GM19025 (cell line): ENCODE measurements around the gene DGAT2.
"Not testable (repeated sequence)": the region's sequence is repeated elsewhere in the genome, so short reads cannot be mapped to it uniquely, and the experiment has no call there.

Experiments
- ATAC-seq: cut with Tn5 transposase; IDR thresholded peaks from one replicate; pipeline ENCODE4 v1.9.1; 2021; ENCODE audit warnings: mild to moderate bottlenecking, low read depth, moderate library complexity; ENCODE audit not compliant: unreplicated experiment

DGAT2 gene, protein sequence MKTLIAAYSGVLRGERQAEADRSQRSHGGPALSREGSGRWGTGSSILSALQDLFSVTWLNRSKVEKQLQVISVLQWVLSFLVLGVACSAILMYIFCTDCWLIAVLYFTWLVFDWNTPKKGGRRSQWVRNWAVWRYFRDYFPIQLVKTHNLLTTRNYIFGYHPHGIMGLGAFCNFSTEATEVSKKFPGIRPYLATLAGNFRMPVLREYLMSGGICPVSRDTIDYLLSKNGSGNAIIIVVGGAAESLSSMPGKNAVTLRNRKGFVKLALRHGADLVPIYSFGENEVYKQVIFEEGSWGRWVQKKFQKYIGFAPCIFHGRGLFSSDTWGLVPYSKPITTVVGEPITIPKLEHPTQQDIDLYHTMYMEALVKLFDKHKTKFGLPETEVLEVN

DNA sequence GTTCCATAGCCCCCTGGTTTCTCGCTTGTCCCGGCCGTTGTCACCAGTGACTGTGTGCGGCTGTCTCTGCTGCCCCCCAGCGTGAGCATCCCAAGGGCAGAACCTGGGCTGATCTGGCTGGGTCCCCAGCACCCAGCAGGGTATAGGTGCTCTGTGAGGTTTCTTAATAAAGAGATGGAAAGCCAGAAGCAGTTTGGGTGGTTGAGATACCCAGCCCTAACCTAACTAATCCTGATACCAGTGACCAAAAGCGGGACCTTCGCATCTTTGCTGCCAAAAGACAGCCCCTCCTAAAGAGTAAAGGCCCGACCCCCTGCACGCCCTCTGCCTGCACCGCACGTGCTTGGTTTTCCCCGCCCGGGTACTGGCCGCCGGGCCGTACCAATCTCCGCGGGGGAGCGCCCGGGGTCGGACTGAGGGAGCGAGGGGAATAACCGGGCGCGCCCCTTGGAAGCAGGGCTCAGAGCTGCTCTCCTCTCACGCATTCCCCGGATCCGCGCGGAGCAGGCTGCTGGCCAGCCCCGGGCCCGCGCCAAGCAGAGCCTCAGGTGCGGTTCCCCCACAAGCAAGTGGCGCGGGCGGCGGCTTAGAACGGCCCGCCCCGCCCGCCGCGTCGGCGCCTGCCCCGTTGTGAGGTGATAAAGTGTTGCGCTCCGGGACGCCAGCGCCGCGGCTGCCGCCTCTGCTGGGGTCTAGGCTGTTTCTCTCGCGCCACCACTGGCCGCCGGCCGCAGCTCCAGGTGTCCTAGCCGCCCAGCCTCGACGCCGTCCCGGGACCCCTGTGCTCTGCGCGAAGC is at the start of gene DGAT2:
TSS of gene DGAT2 (plus strand) at position 667 of the 797 bp plus-strand sequence. CDS start 214 bp downstream, outside the sequence.
- peak; percentile 72 for ATAC-seq

DNA sequence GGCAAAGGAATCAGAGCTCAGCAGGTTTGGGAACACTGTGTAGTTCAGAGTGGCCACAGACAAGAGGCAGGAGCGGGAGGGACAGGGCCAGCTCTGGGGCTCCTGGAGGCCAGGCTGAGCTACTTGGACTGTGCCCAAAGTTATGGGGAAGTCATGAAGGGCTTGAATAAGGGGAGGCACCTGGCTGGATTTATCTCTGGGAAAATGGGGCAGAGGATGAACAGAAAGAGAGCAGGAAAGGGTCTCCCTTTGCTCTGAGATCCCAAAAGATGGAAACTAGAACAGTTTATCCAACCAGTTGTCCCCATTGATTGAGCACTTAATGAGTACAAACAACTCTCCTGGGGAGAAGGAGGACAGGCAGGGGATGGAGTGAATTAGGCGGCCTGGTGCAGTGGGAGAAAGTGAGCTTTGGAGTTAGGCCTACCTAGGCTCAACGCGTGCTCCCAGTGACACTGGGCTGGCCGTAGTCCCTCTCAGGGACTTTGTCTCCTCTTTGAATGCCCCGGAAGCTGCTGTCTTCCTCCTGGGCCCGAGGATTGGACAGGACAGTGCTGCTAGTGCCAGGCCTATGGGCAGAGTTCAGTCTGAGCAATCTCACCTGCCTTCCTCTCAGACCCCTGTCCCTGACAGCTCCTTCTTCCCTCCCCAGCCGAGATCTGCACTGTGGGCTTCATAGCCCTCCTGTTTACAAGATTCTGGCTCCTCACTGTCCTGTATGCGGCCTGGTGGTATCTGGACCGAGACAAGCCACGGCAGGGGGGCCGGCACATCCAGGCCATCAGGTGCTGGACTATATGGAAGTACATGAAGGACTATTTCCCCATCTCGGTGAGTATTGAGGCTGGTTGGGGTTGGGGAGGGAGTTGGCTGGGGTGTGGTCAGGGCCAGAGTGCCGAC is 49.0 kb upstream of the DGAT2 start:
- ATAC-seq, result no peak

DNA sequence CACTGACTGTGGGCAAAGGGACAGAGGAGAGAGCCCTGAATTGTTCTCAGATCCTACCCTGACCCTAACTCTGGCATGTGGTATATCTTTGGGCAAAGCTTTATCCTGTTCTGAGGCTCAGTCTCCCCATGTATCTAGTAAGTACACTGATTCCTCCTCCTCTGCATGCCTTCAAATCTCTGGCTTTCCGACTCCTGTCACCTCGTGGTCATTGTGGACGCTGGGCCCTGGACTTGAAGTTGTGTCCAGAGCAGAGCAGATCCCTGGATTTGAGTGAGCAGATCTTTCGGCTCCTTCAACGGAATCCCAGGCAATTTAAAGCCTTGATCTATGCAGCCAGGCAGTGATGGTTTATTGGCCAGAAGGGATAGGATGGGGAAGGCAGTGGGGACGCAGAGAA is 47.9 kb upstream of the DGAT2 start:
- no peak for ATAC-seq

DNA sequence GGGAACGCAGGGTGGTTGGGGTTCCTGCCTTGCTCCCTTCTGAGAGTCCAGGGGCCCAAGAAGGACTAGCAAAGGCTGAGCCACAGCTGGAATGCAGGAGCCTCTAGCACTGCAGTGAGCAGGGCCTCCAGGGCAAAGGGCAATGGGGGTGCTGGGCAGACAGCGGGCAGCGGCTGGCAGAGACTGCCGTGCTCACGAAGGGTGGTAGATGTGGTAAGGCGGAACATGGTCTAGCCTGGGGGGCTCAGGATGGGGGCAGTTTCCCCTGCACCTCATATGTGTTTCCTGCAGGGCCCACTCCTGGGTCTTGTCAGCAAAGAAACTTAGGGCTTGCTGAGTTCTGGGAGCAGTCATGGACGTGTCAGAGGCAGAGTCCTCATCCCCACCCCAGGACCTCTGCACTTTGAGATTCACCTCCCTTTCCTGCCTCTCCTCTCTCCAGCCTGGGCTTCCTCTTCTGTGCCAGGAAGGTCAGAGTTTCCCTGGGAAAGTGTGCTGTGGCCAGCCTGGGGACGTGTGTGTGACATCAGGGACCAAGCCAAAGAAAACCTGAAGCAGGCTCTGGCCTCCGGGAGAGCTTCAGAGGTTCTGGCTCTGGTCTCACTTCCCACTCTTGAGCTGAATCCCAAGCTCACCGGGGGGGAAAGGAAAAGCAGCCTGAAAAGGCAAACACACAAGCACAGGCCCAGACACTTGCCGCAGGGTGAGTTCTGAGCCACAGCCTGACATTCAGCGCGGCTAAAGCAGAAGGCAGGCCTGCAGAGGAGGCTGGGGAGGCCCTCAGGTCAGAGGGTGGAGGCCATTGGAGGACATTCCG is 46.5 kb upstream of the DGAT2 start:
- no peak for ATAC-seq

DNA sequence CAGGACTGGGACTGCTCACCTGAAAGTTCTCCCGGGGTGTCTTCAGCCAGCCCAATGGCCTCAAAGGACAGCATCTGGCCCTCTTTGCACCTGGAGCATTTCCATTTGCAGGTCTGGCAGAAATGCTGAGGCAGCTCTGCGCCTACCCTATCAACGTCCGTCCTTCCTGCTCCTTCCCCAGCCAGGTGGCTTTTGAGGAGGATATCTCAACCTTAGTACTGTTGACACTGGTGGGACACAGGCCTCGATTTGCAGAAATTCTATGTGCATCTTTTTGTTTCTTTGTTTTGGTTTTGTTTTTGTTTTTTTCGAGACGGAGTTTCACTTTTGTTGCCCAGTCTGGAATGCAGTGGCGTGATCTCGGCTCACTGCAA is 45.9 kb upstream of the DGAT2 start:
- ATAC-seq, result no peak

DNA sequence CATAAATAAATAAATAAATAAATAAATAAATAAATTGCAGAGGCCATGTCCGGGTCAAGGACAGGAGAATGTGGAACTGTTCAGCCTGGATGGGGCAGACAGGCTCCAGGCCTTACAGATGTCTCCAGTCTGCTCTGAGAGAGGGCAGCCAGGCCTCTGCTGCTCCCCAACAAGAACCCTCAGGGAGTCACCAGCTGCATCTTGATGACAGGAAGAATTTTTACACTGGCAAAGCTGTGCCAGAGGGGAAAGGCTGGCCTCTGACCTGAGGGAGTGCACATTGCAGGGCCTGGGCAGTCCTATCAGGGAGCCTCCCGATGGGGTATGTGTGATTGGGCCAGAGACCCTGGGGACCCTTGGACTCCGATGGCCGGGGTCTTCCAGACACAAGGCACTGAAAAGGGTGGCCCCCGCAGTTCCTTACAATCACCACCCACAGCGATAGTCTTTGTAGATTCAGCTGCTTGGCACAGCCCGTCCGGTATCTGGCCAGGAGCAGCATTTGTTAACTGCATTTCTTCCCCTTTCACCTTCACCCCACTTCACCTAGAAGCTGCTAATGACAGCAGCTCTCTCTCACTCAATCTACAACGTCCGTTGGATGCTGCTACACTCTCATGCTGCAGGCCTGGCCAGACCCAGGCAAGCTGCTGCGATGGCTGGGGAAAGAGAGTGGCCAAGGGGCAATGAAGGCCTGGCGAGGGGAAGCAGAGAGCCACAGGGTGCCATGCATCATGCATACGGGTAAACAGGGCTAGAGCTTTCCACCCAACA is 42.8 kb upstream of the DGAT2 start:
- ATAC-seq, result no peak

DNA sequence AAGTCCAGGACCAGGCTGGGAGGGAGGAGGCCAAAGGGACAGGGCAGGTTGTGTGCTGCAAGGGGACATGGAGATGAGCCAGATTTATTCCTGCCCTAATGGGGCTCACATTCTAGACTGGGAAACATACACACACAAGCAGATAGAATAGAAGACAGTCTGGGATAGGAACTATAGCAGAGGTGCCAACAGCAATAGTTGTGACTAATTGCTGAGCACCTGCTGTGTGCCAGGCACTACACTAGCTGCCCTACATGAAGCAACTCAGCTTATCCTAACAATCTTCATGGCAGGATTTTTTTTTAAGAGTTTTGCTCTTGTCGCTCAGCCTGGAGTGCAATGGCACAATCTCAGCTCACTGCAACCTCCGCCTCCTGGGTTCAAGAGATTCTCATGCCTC is 39.6 kb upstream of the DGAT2 start:
- no peak for ATAC-seq

DNA sequence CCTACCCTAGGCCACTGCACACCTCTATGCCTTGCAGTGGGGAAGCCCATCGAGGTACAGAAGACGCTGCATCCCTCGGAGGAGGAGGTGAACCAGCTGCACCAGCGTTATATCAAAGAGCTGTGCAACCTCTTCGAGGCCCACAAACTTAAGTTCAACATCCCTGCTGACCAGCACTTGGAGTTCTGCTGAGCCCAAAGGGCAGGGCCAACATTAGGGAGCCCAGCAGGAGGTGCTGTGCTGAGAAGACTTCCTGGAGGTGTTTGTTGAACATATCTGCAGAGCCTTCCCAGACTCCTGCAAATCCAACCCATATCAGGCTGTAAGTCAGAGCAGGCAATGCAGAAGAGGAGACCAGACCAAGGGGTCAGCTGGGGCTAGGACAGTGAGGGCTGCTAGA is 37.5 kb upstream of the DGAT2 start:
- ATAC-seq, result no peak

DNA sequence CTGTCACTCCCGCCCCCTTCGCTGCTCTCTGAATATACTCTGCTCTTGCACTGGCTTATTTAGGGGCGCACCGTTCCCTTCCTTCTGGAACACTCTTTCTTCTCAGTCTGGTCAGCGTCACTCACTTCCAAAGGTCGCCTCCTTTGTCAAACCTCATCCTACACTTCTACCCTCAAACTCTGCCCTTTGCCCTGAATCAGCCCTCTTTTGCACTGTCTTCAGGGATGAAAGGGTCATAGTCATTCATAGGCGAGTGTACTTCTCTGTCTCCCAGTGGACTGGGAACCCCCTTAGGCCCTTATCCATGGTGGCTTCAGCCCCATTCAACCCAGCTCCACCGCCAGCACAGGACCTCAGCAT is 35.5 kb upstream of the DGAT2 start:
- ATAC-seq, result no peak

DNA sequence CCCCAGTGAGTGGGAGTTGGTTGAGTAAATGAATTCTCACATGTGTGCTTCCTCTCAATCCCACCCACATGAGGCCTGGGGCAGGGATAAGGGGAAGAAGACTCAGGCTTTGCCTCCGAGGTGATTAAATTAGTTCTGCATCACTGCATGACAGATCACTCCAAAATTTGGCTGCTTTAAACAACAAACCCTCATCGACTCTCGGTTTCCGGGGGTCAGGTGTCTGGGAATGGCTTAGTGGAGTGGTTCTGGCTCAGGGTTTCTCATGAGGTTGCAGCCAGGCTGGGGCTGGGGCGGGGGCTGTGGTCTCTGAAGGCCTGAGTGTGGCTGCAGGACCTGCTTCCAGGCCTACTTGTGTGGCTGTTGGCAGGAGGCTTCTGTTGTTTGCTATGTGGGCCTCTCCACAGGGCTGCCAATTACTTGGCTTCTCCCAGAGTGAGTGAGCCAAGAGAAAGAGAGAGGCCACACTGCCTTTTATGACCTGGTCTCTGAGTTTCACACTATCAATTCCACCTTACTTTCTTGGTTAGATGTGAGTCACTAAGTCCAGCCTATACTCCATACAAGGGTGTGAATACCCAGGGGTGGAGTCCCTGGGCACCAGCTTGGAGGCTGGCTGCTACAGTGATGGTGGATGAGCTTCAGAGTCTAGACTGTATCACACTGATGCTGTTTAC is 35.0 kb upstream of the DGAT2 start:
- no peak for ATAC-seq

DNA sequence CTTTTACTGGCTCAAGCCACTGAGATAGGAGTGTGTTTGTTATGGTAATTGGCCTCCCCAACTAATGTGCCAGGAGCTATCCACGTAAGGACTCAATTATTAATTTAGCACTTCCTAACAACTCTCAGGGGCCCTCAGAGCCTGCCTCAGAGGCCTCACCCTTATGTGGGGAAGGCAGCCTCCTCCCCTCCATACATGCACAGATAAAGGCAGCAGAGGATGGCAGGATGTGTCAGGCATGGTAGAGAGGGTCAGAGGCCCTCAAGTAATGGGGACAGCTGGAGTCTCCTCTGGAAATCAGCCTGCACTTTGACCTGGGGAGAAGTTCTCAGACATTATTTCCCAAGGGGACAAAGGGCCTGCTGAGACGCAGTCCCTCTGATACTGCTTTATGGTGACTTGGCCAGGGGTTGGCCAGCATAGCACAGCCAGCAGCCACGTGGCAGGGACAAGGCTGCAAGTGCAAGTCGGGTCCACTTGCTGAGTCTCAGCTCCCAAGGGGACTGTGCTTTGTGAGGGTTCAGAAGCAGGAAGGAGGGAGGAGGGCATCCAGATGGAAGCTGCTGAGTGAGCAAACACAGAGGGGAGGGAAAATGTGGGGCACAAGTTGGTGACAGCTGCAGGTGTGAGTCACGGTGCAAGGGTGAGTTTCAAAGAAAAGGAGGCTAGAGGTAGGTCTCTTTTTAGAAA is 33.9 kb upstream of the DGAT2 start:
- no peak for ATAC-seq

DNA sequence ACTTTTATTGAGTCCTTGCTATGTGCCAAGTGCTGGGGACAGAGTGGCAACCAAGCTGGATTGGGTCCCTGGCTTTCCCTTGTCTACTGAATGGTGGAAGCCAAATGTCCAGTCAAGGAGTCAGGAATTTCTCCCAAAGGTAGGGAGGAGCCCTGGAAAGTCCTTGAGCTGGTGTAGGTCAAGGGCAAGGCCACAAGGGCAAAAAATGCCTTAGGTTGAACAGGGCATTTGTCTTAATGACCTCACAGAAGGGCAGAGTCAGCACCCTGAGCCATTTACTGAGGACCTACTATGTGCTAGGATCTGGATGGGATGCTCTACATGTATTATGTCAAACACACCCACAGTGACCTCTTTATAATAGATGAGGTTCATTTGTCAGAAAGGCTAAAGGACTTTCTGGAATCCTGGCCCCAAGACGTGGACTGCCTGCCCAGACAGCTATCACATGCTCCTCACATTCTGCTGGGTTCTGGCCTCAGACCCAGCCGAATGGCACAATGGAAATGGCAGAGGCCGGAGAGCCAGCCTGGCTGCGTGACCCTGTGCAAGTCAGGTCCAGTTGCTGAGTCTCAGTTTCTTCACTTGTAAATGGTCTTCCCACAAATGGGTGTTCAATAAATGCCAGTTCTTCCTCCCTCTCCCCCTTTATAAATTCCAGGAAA is 33.3 kb upstream of the DGAT2 start:
- no peak for ATAC-seq

DNA sequence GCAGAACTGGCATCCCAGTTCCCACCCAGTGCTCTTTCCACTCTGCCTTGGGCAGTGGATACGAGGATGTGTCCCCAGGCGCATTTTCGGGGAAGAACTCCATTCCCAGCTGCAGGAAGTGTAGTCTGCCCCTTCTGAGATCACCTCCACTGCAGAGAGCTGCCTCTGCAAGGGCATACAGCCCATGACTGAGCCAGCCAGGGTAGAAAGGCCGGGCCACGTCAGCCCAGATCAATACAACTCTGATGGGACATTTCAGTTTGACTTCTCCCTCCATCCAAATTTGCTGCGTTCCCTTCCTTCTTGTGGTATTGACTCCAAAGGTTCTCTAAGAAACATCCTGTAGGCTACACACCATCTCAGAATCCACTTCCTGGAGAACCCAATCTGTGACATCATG is 31.3 kb upstream of the DGAT2 start:
- ATAC-seq, result no peak

DNA sequence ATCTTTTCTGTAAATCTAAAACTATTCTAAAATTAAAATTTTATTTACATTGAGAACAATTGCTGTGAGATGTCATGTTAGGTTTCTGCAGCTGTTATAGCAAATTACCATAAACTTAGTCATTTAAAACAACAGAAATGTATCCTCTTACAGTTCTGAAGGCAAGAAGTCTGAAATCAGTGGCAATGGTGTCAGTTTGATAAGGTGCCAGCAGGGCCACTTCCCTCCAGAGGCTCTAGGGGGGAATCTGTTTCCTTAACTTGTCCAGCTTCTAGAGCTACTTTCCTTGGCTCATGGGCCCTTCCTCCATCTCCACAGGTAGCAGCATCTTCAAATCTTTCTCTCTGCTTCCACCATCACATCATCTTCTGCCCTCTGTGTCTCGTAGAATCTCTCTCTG is 27.9 kb upstream of the DGAT2 start:
- ATAC-seq, result no peak

DNA sequence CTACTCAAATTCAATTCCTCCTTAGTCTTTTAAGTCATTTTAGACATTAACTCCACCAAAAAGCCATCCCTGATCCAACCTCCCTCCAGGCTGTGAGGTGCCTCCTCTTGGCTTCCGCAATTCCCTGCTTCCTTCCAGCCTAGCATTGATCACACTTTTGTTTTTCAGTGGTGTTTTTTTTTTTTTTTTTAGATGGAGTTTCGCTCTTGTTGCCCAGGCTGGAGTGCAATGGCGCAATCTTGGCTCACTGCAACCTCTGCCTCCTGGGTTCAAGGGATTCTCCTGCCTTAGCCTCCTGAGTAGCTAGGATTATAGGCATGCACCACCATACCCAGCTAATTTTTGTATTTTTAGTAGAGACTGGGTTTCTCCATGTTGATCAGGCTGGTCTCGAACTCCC is 25.4 kb upstream of the DGAT2 start:
- not testable (repeated sequence) for ATAC-seq

DNA sequence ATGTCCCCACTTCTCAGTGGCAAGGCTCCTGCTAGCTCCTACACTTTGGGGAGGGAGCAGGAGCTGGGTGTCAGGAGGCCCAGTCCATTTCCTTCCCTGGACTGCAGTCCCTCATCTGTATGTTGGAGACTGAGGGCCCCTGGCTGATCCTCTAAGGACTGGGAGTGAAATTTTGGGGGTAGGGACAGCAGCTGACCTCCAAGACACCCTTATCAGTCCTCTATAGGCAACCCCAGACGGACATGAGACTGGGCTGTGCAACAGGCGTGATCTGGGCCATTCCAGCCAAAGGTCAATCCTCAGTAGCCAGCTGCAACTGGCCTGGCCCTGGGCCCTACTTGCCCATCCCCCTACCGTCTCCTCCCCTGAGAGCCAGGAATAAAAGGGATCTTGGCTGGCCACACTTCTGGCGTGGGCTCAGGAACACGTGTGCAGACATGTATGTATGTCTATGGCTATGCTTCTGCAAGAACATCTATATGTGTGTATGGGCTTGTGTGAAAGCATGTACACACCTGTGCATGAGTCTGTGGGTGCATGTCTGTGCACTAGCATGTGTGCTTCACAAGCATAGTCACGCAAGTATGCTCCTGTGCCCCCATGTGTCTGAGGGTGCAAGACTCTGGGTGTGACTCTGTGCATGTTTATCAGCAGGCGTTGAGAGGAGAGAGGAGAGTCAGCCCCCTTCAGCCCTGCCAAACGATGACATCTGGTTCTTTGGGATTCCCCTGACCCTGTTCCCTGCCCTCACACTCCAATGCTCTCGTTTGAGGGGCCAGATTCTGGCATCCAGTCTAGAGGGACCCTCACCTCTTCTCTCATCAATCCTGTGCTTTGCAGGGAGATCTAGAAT is 24.6 kb upstream of the DGAT2 start:
- ATAC-seq, result no peak

DNA sequence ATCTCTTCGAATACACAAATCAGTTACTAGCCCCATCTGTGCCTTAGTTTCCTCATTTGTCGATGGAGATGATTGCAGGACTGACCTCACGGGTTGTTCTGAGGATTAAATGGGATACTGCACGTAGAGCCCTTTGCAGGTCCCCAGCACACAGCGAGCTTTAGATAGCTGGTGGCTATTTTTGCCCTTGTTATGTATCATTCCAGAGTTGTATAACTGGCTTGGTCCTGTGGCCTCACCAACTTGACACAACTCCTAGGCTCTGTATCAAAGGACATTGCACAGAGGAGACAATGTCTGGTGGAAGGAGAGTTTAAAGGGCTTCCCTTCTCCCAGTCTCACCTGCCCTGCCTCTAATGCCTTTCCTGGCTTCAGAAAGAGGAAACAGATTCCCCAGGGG is 22.8 kb upstream of the DGAT2 start:
- no peak for ATAC-seq
